ENCODE data around the gene GRK5. TPM values are rescaled to one million over a fixed set of nuclear protein-coding genes. Genes with fewer than 3 reads are reported as not detected.

Gene GRK5
- total RNA-seq, 1 experiment from 2014 or later, result 2.3 TPM

DNA sequence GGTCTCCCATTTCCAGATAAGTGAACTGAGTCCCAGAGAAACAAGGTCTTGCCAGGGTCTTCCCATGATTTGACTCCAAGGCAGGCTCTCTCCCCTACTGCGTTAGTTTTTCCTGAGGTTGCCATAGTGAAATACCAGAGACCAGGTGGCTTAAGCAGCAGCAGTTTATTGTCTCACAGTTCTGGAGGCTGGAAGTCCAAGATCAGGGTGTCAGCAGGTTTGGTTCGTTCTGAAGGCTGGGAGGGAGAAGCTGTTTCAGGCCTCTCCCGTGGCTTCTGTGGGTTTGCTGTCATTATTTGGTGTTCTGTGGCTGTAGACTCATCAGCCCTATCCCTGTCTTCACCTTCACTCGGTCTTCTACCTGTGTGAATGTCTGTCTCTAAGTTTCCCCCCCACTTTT is 129.9 kb downstream of the GRK5 start:
- TF ChIP-seq, protein P1, sequence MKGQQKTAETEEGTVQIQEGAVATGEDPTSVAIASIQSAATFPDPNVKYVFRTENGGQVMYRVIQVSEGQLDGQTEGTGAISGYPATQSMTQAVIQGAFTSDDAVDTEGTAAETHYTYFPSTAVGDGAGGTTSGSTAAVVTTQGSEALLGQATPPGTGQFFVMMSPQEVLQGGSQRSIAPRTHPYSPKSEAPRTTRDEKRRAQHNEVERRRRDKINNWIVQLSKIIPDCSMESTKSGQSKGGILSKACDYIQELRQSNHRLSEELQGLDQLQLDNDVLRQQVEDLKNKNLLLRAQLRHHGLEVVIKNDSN (CRISPR knock-in tag; IDR thresholded peaks at IDR 0.05), result no peak
- TF ChIP-seq, protein P2, sequence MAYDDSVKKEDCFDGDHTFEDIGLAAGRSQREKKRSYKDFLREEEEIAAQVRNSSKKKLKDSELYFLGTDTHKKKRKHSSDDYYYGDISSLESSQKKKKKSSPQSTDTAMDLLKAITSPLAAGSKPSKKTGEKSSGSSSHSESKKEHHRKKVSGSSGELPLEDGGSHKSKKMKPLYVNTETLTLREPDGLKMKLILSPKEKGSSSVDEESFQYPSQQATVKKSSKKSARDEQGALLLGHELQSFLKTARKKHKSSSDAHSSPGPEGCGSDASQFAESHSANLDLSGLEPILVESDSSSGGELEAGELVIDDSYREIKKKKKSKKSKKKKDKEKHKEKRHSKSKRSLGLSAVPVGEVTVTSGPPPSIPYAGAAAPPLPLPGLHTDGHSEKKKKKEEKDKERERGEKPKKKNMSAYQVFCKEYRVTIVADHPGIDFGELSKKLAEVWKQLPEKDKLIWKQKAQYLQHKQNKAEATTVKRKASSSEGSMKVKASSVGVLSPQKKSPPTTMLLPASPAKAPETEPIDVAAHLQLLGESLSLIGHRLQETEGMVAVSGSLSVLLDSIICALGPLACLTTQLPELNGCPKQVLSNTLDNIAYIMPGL (CRISPR knock-in tag; IDR thresholded peaks at IDR 0.05), result no peak
- TF ChIP-seq, protein P3, sequence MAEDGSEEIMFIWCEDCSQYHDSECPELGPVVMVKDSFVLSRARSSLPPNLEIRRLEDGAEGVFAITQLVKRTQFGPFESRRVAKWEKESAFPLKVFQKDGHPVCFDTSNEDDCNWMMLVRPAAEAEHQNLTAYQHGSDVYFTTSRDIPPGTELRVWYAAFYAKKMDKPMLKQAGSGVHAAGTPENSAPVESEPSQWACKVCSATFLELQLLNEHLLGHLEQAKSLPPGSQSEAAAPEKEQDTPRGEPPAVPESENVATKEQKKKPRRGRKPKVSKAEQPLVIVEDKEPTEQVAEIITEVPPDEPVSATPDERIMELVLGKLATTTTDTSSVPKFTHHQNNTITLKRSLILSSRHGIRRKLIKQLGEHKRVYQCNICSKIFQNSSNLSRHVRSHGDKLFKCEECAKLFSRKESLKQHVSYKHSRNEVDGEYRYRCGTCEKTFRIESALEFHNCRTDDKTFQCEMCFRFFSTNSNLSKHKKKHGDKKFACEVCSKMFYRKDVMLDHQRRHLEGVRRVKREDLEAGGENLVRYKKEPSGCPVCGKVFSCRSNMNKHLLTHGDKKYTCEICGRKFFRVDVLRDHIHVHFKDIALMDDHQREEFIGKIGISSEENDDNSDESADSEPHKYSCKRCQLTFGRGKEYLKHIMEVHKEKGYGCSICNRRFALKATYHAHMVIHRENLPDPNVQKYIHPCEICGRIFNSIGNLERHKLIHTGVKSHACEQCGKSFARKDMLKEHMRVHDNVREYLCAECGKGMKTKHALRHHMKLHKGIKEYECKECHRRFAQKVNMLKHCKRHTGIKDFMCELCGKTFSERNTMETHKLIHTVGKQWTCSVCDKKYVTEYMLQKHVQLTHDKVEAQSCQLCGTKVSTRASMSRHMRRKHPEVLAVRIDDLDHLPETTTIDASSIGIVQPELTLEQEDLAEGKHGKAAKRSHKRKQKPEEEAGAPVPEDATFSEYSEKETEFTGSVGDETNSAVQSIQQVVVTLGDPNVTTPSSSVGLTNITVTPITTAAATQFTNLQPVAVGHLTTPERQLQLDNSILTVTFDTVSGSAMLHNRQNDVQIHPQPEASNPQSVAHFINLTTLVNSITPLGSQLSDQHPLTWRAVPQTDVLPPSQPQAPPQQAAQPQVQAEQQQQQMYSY (CRISPR knock-in tag; IDR thresholded peaks at IDR 0.05), result no peak
- no peak for TF ChIP-seq FOXJ3 (CRISPR knock-in tag; IDR thresholded peaks at IDR 0.05; ENCODE audit: borderline replicate concordance)
- no peak for TF ChIP-seq SMAD3 (CRISPR knock-in tag; IDR thresholded peaks at IDR 0.05; ENCODE audit: borderline replicate concordance)
- no peak for TF ChIP-seq SP1 (CRISPR knock-in tag; conservative IDR thresholded peaks at IDR 0.05)
- TF ChIP-seq NFYB (CRISPR knock-in tag; conservative IDR thresholded peaks at IDR 0.05; ENCODE audit: low read depth), result no peak
- ATAC-seq (no peak), DNase-seq (ENCODE audit: low spot score) (no peak)
- ChIA-PET CTCF (interaction anchor here (1.0 kb wide), 1 partner anchor 153 kb away, joined by 3 read pairs; no protein-coding TSS in a partner anchor), POLR2A (no interaction called here)
- Mint-ChIP-seq H3K4me1 (no peaks in the 10 kb centered on the region), H3K27me3 (ENCODE audit: low read depth) (no peaks in the 10 kb centered on the region), H3K4me3 (no peak overlapping the region), H3K36me3 (no peaks in the 10 kb centered on the region), H3K27ac (no peak overlapping the region), H3K9me3 (no peaks in the 10 kb centered on the region)

DNA sequence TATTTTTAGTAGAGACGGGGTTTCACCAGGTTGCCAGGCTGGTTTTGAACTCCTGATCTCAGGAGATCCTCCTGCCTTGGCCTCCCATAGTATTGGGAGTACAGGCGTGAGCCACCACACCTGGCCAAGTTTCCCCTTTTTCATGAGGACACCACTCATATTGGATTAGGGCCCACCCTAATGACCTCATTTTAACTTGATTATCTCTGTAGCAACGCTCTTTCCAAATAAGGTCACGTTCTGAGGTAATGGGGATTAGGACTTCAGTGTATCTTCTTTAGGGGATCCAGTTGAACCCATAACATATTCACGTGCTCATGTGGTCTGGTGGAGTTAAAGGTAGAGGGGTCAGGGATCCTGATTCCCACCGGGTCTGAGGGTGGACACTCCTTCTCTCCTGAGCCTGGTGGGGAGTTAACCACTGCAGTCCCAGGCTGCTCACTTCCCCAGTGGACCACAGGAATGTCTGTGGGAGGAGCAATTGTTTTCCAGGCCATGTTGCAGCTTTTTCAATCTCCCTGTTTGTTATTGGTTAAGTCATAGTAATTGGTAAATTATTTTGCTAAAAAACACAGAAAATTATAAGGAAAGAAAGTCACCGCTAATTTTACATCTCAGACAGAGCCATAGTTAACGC is 130.5 kb downstream of the GRK5 start:
- no peak for ATAC-seq
- Mint-ChIP-seq H3K36me3 (no peaks in the 10 kb centered on the region), H3K27me3 (ENCODE audit: low read depth) (no peaks in the 10 kb centered on the region), H3K4me1 (no peaks in the 10 kb centered on the region), H3K9me3 (no peaks in the 10 kb centered on the region), H3K4me3 (no peak overlapping the region), H3K27ac (no peak overlapping the region)
- DNase-seq (ENCODE audit: low spot score), result no peak
- ChIA-PET CTCF (interaction anchor here (1.0 to 1.1 kb wide), 2 partner anchors 27 to 152 kb away, joined by 3 to 7 read pairs; no protein-coding TSS in a partner anchor), POLR2A (no interaction called here)
- TF ChIP-seq ZNF416 (CRISPR knock-in tag; IDR thresholded peaks at IDR 0.05) (no peak), NFE2L1 (CRISPR knock-in tag; IDR thresholded peaks at IDR 0.05) (no peak), ZNF219 (CRISPR knock-in tag; IDR thresholded peaks at IDR 0.05; ENCODE audit: borderline replicate concordance) (no peak), ZNF232 (CRISPR knock-in tag; IDR thresholded peaks at IDR 0.05) (no peak), NR2C2 (CRISPR knock-in tag; IDR thresholded peaks at IDR 0.05) (no peak), JUN (CRISPR knock-in tag; IDR thresholded peaks at IDR 0.05) (no peak), RORB (CRISPR knock-in tag; IDR thresholded peaks at IDR 0.05) (no peak), ZNF121 (CRISPR knock-in tag; IDR thresholded peaks at IDR 0.05) (no peak), ZNF317 (CRISPR knock-in tag; IDR thresholded peaks at IDR 0.05; ENCODE audit: borderline replicate concordance, low read depth) (no peak), MXD4 (CRISPR knock-in tag; IDR thresholded peaks at IDR 0.05; ENCODE audit: borderline replicate concordance) (no peak)
- TF ChIP-seq, protein P4, sequence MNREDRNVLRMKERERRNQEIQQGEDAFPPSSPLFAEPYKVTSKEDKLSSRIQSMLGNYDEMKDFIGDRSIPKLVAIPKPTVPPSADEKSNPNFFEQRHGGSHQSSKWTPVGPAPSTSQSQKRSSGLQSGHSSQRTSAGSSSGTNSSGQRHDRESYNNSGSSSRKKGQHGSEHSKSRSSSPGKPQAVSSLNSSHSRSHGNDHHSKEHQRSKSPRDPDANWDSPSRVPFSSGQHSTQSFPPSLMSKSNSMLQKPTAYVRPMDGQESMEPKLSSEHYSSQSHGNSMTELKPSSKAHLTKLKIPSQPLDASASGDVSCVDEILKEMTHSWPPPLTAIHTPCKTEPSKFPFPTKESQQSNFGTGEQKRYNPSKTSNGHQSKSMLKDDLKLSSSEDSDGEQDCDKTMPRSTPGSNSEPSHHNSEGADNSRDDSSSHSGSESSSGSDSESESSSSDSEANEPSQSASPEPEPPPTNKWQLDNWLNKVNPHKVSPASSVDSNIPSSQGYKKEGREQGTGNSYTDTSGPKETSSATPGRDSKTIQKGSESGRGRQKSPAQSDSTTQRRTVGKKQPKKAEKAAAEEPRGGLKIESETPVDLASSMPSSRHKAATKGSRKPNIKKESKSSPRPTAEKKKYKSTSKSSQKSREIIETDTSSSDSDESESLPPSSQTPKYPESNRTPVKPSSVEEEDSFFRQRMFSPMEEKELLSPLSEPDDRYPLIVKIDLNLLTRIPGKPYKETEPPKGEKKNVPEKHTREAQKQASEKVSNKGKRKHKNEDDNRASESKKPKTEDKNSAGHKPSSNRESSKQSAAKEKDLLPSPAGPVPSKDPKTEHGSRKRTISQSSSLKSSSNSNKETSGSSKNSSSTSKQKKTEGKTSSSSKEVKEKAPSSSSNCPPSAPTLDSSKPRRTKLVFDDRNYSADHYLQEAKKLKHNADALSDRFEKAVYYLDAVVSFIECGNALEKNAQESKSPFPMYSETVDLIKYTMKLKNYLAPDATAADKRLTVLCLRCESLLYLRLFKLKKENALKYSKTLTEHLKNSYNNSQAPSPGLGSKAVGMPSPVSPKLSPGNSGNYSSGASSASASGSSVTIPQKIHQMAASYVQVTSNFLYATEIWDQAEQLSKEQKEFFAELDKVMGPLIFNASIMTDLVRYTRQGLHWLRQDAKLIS (CRISPR knock-in tag; IDR thresholded peaks at IDR 0.05; ENCODE audit: borderline replicate concordance), result no peak
- TF ChIP-seq, protein P5, sequence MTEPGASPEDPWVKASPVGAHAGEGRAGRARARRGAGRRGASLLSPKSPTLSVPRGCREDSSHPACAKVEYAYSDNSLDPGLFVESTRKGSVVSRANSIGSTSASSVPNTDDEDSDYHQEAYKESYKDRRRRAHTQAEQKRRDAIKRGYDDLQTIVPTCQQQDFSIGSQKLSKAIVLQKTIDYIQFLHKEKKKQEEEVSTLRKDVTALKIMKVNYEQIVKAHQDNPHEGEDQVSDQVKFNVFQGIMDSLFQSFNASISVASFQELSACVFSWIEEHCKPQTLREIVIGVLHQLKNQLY (CRISPR knock-in tag; IDR thresholded peaks at IDR 0.05), result no peak
- TF ChIP-seq, protein P6, sequence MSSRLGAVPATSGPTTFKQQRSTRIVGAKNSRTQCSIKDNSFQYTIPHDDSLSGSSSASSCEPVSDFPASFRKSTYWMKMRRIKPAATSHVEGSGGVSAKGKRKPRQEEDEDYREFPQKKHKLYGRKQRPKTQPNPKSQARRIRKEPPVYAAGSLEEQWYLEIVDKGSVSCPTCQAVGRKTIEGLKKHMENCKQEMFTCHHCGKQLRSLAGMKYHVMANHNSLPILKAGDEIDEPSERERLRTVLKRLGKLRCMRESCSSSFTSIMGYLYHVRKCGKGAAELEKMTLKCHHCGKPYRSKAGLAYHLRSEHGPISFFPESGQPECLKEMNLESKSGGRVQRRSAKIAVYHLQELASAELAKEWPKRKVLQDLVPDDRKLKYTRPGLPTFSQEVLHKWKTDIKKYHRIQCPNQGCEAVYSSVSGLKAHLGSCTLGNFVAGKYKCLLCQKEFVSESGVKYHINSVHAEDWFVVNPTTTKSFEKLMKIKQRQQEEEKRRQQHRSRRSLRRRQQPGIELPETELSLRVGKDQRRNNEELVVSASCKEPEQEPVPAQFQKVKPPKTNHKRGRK (CRISPR knock-in tag; IDR thresholded peaks at IDR 0.05; ENCODE audit: borderline replicate concordance), result no peak
- TF ChIP-seq, protein P7, sequence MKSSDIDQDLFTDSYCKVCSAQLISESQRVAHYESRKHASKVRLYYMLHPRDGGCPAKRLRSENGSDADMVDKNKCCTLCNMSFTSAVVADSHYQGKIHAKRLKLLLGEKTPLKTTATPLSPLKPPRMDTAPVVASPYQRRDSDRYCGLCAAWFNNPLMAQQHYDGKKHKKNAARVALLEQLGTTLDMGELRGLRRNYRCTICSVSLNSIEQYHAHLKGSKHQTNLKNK (CRISPR knock-in tag; IDR thresholded peaks at IDR 0.05), result no peak
